ENCODE data around the gene ZNF77. TPM values are rescaled to one million over a fixed set of nuclear protein-coding genes. Genes with fewer than 3 reads are reported as not detected.
A peak's percentile ranks its signal among the peaks of the same experiment; 100 is the strongest.
"Not testable (repeated sequence)": the region's sequence is repeated elsewhere in the genome, so short reads cannot be mapped to it uniquely, and the experiment has no call there.

Gene ZNF77
- 1 to 10 TPM in 3 of 6 donors, under 1 TPM in 2, not detected in 1; 0.45 to 3.7 (median 1.1) TPM for polyA plus RNA-seq (ENCODE audit: low read depth in 6 of 6)

- ATAC-seq (ENCODE audit: low read depth in 2 of 2), result peak; percentile 96
- no peaks in the 10 kb centered on the region for H3K36me3 Mint-ChIP-seq
- H3K4me1 Mint-ChIP-seq, result peaks cover 26 to 44% (median 35%) of the 10 kb centered on the region in 3 donors
- H3K9me3 Mint-ChIP-seq, result no peaks in the 10 kb centered on the region
- peak within 1 kb of the TSS; percentile 96 to 99 (median 97) for H3K4me3 Mint-ChIP-seq
- peak; percentile 99 for DNase-seq
- peak within 1 kb of the TSS; percentile 94 to 100 (median 98) for H3K27ac Mint-ChIP-seq
- H3K27me3 Mint-ChIP-seq, result no peaks in the 10 kb centered on the region
These were observed at the start of gene ZNF77 for GRCh38 chr19:2944775-2945574. ZNF77 (minus strand) TSS chr19:2944971; CDS start chr19:2944840, 131 bp downstream.

GRCh38 chr19:2993579-2993978 lies 48.8 kb upstream of the ZNF77 start:
- H3K4me1 Mint-ChIP-seq, result no peaks in the 10 kb centered on the region
- no peak overlapping the region for H3K27ac Mint-ChIP-seq
- H3K36me3 Mint-ChIP-seq, result no peaks in the 10 kb centered on the region
- ATAC-seq (ENCODE audit: low read depth in 2 of 2) (no peak), DNase-seq (no peak)
- H3K27me3 Mint-ChIP-seq, result peaks cover 0 to 5% (median 0%) of the 10 kb centered on the region in 3 donors
- peaks cover 0 to 1% (median 0%) of the 10 kb centered on the region in 7 donors for H3K9me3 Mint-ChIP-seq
- H3K4me3 Mint-ChIP-seq, result no peak overlapping the region

GRCh38 chr19:2992958-2993357 lies 48.2 kb upstream of the ZNF77 start:
- H3K4me3 Mint-ChIP-seq, result no peak overlapping the region
- peaks cover 0 to 9% (median 0%) of the 10 kb centered on the region in 3 donors for H3K27me3 Mint-ChIP-seq
- DNase-seq (no peak), ATAC-seq (ENCODE audit: low read depth in 2 of 2) (no peak)
- peak overlapping the region in 1 of 6 donors; percentile 66 for H3K27ac Mint-ChIP-seq
- no peaks in the 10 kb centered on the region for H3K36me3 Mint-ChIP-seq
- H3K4me1 Mint-ChIP-seq, result no peaks in the 10 kb centered on the region
- H3K9me3 Mint-ChIP-seq, result no peaks in the 10 kb centered on the region

- H3K4me1 Mint-ChIP-seq; ATAC-seq (ENCODE audit: low read depth in 2 of 2); H3K4me3 Mint-ChIP-seq; H3K36me3 Mint-ChIP-seq; H3K27me3 Mint-ChIP-seq; DNase-seq; H3K9me3 Mint-ChIP-seq; H3K27ac Mint-ChIP-seq: not testable (repeated sequence)
These were observed 47.6 kb upstream of the ZNF77 start for GRCh38 chr19:2992333-2992732.

GRCh38 chr19:2989236-2989946 lies 44.6 kb upstream of the ZNF77 start:
- Mint-ChIP-seq H3K4me1 (peaks cover 0 to 8% (median 7%) of the 10 kb centered on the region in 3 donors), H3K27ac (no peak overlapping the region), H3K4me3 (no peak overlapping the region), H3K36me3 (no peaks in the 10 kb centered on the region), H3K9me3 (no peaks in the 10 kb centered on the region), H3K27me3 (peaks cover 0 to 9% (median 0%) of the 10 kb centered on the region in 3 donors)
- DNase-seq (no peak), ATAC-seq (ENCODE audit: low read depth in 2 of 2) (no peak)

- H3K4me1 Mint-ChIP-seq, result peaks cover 2 to 16% (median 10%) of the 10 kb centered on the region in 3 donors
- H3K4me3 Mint-ChIP-seq, result peak overlapping the region in 1 of 8 donors; percentile 15
- H3K36me3 Mint-ChIP-seq, result no peaks in the 10 kb centered on the region
- no peaks in the 10 kb centered on the region for H3K9me3 Mint-ChIP-seq
- peaks cover 0 to 13% (median under 1%) of the 10 kb centered on the region in 3 donors for H3K27me3 Mint-ChIP-seq
- ATAC-seq (ENCODE audit: low read depth in 2 of 2) (no peak), DNase-seq (no peak)
- no peak overlapping the region for H3K27ac Mint-ChIP-seq
These were observed 43.8 kb upstream of the ZNF77 start for GRCh38 chr19:2988568-2988967.

- H3K9me3 Mint-ChIP-seq, result no peaks in the 10 kb centered on the region
- H3K36me3 Mint-ChIP-seq, result no peaks in the 10 kb centered on the region
These were observed 43.0 kb upstream of the ZNF77 start for GRCh38 chr19:2987797-2988196.

GRCh38 chr19:2986951-2987524 lies 42.3 kb upstream of the ZNF77 start:
- no peak overlapping the region for H3K4me3 Mint-ChIP-seq
- DNase-seq (no peak), ATAC-seq (ENCODE audit: low read depth in 2 of 2) (no peak)
- H3K27ac Mint-ChIP-seq, result no peak overlapping the region
- no peaks in the 10 kb centered on the region for H3K36me3 Mint-ChIP-seq
- H3K27me3 Mint-ChIP-seq, result peaks cover 0 to 22% (median 6%) of the 10 kb centered on the region in 3 donors
- H3K4me1 Mint-ChIP-seq, result peaks cover 9 to 29% (median 16%) of the 10 kb centered on the region in 3 donors
- H3K9me3 Mint-ChIP-seq, result no peaks in the 10 kb centered on the region

More at GRCh38 chr19:2987797-2988196, 43.0 kb upstream of the ZNF77 start:
- Mint-ChIP-seq H3K4me1 (peaks cover 9 to 24% (median 16%) of the 10 kb centered on the region in 3 donors), H3K27me3 (peaks cover 0 to 21% (median 6%) of the 10 kb centered on the region in 3 donors), H3K27ac (no peak overlapping the region), H3K4me3 (no peak overlapping the region)
- no peak for DNase-seq
- ATAC-seq (ENCODE audit: low read depth in 2 of 2), result no peak

GRCh38 chr19:2984215-2984528 lies 39.4 kb upstream of the ZNF77 start:
- DNase-seq (no peak), ATAC-seq (ENCODE audit: low read depth in 2 of 2) (no peak)
- no peaks in the 10 kb centered on the region for H3K36me3 Mint-ChIP-seq
- H3K4me1 Mint-ChIP-seq, result peaks cover 9 to 37% (median 21%) of the 10 kb centered on the region in 3 donors
- H3K27me3 Mint-ChIP-seq, result peaks cover 0 to 22% (median 12%) of the 10 kb centered on the region in 3 donors
- no peak overlapping the region for H3K27ac Mint-ChIP-seq
- H3K4me3 Mint-ChIP-seq, result peak overlapping the region in 6 of 8 donors; percentile 9 to 87 (median 66)
- no peaks in the 10 kb centered on the region for H3K9me3 Mint-ChIP-seq

- peak; percentile 40 to 62 for ATAC-seq (ENCODE audit: low read depth in 2 of 2)
- peaks cover 9 to 37% (median 21%) of the 10 kb centered on the region in 3 donors for H3K4me1 Mint-ChIP-seq
- peak overlapping the region in 3 of 6 donors; percentile 49 to 90 (median 78) for H3K27ac Mint-ChIP-seq
- H3K36me3 Mint-ChIP-seq, result no peaks in the 10 kb centered on the region
- peak overlapping the region in 7 of 8 donors; percentile 9 to 80 (median 63) for H3K4me3 Mint-ChIP-seq
- no peak for DNase-seq
- H3K27me3 Mint-ChIP-seq, result peaks cover 0 to 17% (median 12%) of the 10 kb centered on the region in 3 donors
- H3K9me3 Mint-ChIP-seq, result no peaks in the 10 kb centered on the region
These were observed 38.8 kb upstream of the ZNF77 start for GRCh38 chr19:2983351-2984214.

- H3K9me3 Mint-ChIP-seq, result no peaks in the 10 kb centered on the region
- DNase-seq (no peak), ATAC-seq (ENCODE audit: low read depth in 2 of 2) (peak in 1 of 2 donors; percentile 47)
- H3K4me1 Mint-ChIP-seq, result peaks cover 9 to 37% (median 21%) of the 10 kb centered on the region in 3 donors
- H3K36me3 Mint-ChIP-seq, result no peaks in the 10 kb centered on the region
- peaks cover 0 to 13% (median 12%) of the 10 kb centered on the region in 3 donors for H3K27me3 Mint-ChIP-seq
- H3K4me3 Mint-ChIP-seq, result peak overlapping the region in 4 of 8 donors; percentile 41 to 77 (median 62)
- H3K27ac Mint-ChIP-seq, result peak overlapping the region in 2 of 6 donors; percentile 78 to 90
These were observed 38.2 kb upstream of the ZNF77 start for GRCh38 chr19:2982983-2983350.

GRCh38 chr19:2982561-2982960 lies 37.8 kb upstream of the ZNF77 start:
- H3K4me1 Mint-ChIP-seq, result peaks cover 9 to 37% (median 25%) of the 10 kb centered on the region in 3 donors
- H3K9me3 Mint-ChIP-seq, result no peaks in the 10 kb centered on the region
- H3K27me3 Mint-ChIP-seq, result peaks cover 0 to 13% (median 12%) of the 10 kb centered on the region in 3 donors
- peak overlapping the region in 1 of 8 donors; percentile 67 for H3K4me3 Mint-ChIP-seq
- no peak overlapping the region for H3K27ac Mint-ChIP-seq
- H3K36me3 Mint-ChIP-seq, result no peaks in the 10 kb centered on the region
- peak in 1 of 2 donors; percentile 17 for ATAC-seq (ENCODE audit: low read depth in 2 of 2)
- DNase-seq, result no peak
